Measurements from ENCODE around the gene ARSG. TPM values are rescaled to one million over a fixed set of nuclear protein-coding genes. Genes with fewer than 3 reads are reported as not detected.

Gene ARSG
- total and polyA plus RNA-seq, 12 donors = 2.1 to 49.6 (median 12.7) TPM

GRCh38 chr17:68437979-68438822 lies 146.9 kb downstream of the ARSG start:
- Histone ChIP-seq H3K27me3 (no peaks in the 10 kb centered on the region), H3K9me3 (replicated peaks in 1 of 3) (no peaks in the 10 kb centered on the region), H3K4me1 (replicated peaks in 1 of 2) (peaks cover 0 to 21% of the 10 kb centered on the region in 2 donors), H3K36me3 (replicated peaks in 1 of 2) (peaks cover 0 to 35% of the 10 kb centered on the region in 2 donors), H3K4me3 (no peak overlapping the region), H3K27ac (peak overlapping the region; percentile 38 to 85 (median 51))
- peak in 6 of 7 donors; percentile 42 to 69 (median 54) for DNase-seq
- intact Hi-C loops (cut with DNase I) = loop anchor here in 1 of 2 donors (10.0 kb wide), 1 partner anchor 173 kb away; no protein-coding TSS in a partner anchor
- WGBS, 4 donors = 55 to 61% (median 57%) methylated on average over 14 of the region's 14 CpGs
- no peak for TF ChIP-seq POLR2A (IDR thresholded peaks at IDR 0.05)
- no peak for TF ChIP-seq CTCF (IDR thresholded peaks at IDR 0.05)

GRCh38 chr17:68439656-68440290 lies 148.5 kb downstream of the ARSG start:
- no peak overlapping the region for H3K4me3 ChIP-seq
- TF ChIP-seq POLR2A (IDR thresholded peaks at IDR 0.05) (no peak), CTCF (IDR thresholded peaks at IDR 0.05) (no peak)
- no peaks in the 10 kb centered on the region for H3K9me3 ChIP-seq (replicated peaks in 1 of 3)
- H3K27ac ChIP-seq = peak overlapping the region in 2 of 5 donors; percentile 23
- intact Hi-C loops (cut with DNase I) = loop anchor here in 1 of 2 donors (10.0 kb wide), 1 partner anchor 175 kb away; no protein-coding TSS in a partner anchor
- H3K36me3 ChIP-seq (replicated peaks in 1 of 2) = peaks cover 0 to 33% of the 10 kb centered on the region in 2 donors
- H3K4me1 ChIP-seq (replicated peaks in 1 of 2) = peaks cover 0 to 21% of the 10 kb centered on the region in 2 donors
- peak in 1 of 7 donors; percentile 29 for DNase-seq
- 66 to 76% (median 73%) methylated on average over 8 of the region's 8 CpGs for WGBS, 4 donors
- H3K27me3 ChIP-seq = no peaks in the 10 kb centered on the region

- peaks cover 0 to 25% of the 10 kb centered on the region in 2 donors for H3K36me3 ChIP-seq (replicated peaks in 1 of 2)
- DNase-seq = no peak
- H3K4me3 ChIP-seq = no peak overlapping the region
- TF ChIP-seq POLR2A (IDR thresholded peaks at IDR 0.05) = no peak
- TF ChIP-seq CTCF (IDR thresholded peaks at IDR 0.05) = no peak
- H3K4me1 ChIP-seq (replicated peaks in 1 of 2) = peaks cover 0 to 21% of the 10 kb centered on the region in 2 donors
- 59 to 82% (median 72%) methylated on average over 2 of the region's 2 CpGs for WGBS, 4 donors
- H3K9me3 ChIP-seq (replicated peaks in 1 of 3) = no peaks in the 10 kb centered on the region
- H3K27ac ChIP-seq = peak overlapping the region in 3 of 5 donors; percentile 24 to 87 (median 40)
- H3K27me3 ChIP-seq = no peaks in the 10 kb centered on the region
- intact Hi-C loops (cut with DNase I) = no loop called here
Observed at GRCh38 chr17:68440526-68440925, 149.2 kb downstream of the ARSG start.
